GM18909 (cell line): Measurements from ENCODE around the gene JMJD8.

Experiments
- ATAC-seq: cut with Tn5 transposase; IDR thresholded peaks from one replicate; pipeline ENCODE4 v1.9.1; 2021; ENCODE audit warnings: mild to moderate bottlenecking; ENCODE audit not compliant: unreplicated experiment, poor library complexity

JMJD8 gene

GRCh38 chr16:684071-684794, at the start of gene JMJD8:
TSS of gene JMJD8 (minus strand) at chr16:684334. CDS start at chr16:684319, 15 bp downstream.
- peak; percentile 67 for ATAC-seq

GRCh38 chr16:733382-734207, 49.5 kb upstream of the JMJD8 start:
- ATAC-seq = no peak

- ATAC-seq = no peak
Observed at GRCh38 chr16:732936-733335, 48.8 kb upstream of the JMJD8 start.

GRCh38 chr16:732332-732731, 48.2 kb upstream of the JMJD8 start:
- no peak for ATAC-seq

DNA sequence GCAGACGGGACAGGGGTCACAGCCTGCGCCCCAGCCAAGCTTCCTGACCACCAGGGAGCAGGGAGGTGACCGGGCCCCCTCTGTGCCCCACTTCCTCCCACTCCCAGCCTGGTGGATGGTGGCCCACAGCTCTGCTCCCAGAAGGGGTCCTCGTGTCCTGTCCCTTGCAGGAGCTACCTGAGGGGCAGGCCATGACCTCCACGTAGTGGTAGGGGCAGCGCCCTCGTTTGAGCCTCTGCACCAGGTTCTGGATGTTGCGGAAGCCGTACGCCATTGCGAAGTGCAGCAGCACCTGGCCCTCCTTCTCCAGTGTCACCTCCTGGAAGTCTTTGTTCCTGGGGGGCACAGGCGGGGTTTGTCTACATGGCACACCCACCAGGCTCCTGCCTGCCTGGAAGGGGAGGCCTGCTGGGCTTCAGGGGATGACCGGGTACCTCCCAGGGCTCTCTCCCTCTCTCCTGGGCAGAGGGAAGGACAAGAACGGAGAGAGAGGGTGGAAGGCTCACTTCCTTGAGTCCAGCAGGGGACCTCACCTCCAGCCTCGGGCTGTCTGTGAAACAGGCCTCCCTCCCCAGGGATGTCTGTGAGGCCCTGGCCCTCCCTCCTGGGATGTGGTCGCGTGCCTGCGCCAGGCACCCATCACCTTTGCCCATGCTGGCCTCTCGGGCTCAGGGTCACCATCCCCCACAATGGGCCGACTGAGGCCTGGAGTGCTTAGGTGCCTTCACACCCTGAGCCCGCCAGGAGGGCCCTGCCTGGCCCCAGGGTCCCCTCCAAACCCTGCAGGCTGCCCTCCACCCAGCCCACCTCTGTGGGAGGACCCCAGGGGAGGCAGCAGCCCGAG, 46.8 kb upstream of the JMJD8 start:
- no peak for ATAC-seq

DNA sequence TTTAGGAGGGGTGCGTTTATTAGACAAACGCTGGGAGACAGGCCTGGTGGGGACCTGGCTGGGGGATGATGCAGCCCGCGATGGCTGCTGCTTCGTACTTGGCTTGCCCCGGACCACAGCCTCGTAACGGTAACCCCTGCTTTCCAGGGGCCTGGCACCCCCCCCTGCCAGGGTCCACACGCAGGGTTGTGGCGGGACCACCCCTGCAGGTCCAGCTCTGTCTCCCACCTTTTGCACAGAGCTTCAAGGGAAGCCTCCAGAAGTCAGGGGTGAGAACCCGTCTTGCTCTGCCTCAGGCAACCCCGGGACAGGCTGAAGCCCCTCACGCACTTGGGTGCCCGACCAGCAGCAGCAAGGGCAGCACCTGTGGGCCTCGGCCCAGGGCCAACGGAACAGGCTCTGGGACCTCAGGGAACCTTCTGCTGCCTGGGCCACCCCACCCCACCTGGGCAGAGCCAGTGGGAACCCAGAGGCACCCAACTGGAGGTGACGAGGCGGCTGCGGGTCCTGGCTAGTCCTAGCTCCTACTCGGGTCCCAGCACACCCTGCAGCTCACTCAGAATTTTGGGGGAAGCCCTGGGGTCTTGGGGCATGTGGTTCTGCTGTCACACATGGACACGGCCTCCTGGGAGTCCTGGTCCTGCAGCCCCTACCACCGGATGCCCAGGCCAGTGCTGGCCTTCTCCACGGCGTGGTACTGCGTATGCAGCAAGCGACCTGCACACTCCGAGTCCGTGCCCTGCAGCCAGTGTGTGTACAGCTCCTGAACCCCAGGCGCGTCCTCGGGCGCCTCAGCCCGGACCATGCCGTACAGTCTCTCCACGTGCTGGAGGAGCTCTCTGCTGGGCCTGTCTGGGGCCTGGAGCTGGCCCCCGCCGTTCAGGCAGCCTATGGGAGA, 45.9 kb upstream of the JMJD8 start:
- ATAC-seq = no peak

- no peak for ATAC-seq
Observed at GRCh38 chr16:728890-729744, 45.0 kb upstream of the JMJD8 start.

DNA sequence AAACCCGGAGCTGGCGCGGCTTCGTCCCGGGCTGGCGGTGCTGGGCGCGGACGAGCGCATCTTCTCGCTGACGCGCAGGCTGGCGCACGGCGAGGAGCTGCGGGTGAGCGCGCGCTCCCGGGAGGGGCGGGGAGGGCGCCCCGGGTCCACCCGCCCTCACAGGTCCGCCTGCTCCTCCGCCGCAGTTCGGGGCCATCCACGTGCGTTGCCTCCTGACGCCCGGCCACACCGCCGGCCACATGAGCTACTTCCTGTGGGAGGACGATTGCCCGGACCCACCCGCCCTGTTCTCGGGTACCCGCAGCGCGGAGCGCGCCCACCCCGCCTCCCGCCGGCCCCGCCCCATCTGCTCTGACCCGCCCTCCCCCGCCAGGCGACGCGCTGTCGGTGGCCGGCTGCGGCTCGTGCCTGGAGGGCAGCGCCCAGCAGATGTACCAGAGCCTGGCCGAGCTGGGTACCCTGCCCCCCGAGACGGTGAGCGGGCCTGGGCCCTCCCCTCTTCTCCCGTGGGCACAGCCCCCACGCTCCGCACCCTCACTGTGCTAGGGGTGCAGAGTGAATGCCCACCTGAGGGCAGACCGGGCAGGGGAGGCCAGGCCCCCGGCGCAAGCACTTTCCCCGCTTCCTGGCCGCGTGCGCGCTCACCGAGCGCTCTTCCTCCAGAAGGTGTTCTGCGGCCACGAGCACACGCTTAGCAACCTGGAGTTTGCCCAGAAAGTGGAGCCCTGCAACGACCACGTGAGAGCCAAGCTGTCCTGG, 44.2 kb upstream of the JMJD8 start:
- no peak for ATAC-seq

DNA sequence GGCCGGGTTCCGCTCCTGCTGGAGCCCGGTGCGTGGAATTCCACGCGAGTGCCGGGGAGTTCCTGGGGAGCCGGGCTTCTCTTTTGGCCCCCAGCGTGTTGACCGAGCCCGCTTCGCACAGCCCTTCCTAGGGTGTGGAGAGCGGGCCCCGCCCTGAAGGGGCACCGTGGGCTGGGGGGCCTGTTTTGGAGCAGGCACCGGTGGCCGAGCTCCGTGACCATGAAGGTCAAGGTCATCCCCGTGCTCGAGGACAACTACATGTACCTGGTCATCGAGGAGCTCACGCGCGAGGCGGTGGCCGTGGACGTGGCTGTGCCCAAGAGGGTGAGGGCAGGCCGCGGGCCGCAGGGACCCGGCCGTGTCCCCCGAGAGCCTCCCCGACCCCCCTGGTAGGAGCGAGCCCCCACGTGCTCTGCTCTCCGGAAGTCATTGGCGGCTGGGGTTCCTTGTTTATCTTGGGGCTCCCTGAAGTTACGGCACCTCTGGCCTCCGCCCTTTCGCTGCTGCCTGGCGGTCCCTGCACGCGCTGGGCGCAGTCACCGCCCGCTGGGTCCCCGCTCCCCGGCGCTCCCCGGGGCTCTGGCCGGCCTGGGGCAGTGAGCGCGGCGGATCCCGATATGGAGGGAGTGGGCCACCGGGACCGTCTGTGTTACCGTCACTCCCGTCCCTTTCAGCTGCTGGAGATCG, 43.3 kb upstream of the JMJD8 start:
- no peak for ATAC-seq

DNA sequence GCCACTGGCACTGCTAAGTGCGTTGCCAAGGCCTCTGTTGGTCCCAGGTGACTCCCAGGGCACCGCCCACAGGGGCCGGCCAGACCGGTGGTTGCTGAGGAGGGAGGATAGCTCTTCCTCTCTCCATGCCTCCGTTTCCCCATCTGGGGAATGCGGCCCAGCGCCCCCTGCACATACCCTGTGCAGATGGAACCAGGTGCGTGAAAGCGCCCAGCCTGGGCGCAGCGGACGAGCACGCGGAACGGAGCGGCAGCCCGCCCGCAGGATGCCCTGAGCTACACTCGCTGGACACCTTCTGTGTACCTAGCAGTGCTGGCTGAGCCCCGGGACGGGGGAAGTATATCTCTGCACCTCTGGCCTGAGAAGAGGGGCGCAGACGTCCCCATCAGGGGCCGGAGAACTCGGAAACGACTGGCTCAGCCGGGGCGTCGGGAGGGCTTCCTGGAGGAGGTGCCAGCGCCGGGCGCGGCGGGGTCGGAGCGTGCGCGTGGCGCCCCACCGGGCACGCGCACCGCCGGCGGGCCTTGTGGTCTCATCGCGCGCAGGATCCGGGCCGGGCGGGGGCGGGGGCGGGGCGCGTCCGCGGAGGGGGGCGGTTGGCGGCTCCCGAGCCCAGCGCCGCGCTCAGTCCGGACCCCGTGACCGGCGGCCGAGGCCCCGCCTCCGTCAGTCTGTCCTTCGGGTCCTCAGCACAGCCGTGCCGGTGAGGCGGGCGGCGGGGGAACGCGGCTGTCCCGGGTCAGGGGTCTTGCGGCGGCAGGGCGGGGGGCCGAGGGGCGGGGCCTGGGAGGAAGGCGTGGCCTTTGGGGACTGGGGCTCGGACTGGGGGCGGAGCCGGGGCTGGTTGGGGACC, 42.5 kb upstream of the JMJD8 start, which contains the start of the genes CCDC78 and HAGHL:
Gene CCDC78 (minus strand): TSS at position 6 of the 853 bp plus-strand sequence. CDS start 76 bp downstream, outside the sequence.
Gene HAGHL (plus strand): TSS at position 669 of the 853 bp plus-strand sequence. CDS start 404 bp downstream, outside the sequence.
- no peak for ATAC-seq

DNA sequence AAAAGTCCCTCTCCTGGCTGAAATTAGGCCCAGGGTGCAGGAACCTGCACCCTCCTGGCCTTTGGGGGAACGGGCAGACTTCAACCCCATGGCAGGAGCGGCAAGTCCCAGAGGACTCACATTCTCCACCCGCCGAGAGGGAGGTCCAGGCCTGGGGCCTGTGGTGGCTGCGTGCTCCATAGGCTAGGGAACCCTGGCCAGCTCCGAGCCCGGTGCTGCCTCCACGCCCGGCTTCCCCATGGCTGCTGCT, 42.0 kb upstream of the JMJD8 start:
- no peak for ATAC-seq

GRCh38 chr16:725463-726187, 41.5 kb upstream of the JMJD8 start:
- ATAC-seq = no peak

DNA sequence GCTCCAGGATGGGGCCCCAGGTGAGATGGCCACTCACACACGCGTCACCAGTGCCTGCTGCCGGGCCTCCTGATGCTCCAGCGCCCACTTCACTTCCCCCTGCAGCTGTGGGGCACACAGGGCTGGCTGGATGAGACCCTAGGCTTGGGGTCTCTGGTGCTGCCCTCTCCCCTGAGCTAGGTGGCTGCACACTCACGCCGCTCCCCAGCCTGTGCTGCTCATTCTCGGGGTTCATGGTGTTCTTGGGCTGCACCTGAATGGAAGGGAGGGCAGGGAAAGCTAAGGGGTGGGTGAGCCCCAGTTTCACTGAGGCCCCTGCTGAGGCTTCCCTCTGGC, 40.9 kb upstream of the JMJD8 start:
- no peak for ATAC-seq

GRCh38 chr16:724188-725040, 40.3 kb upstream of the JMJD8 start:
- no peak for ATAC-seq

GRCh38 chr16:723695-724094, 39.6 kb upstream of the JMJD8 start:
- no peak for ATAC-seq
